ENCODE measurements around the gene GTF3C6. TPM values are rescaled to one million over a fixed set of nuclear protein-coding genes. Genes with fewer than 3 reads are reported as not detected.
A peak's percentile ranks its signal among the peaks of the same experiment; 100 is the strongest.

The GTF3C6 gene
- 57.8 TPM for polyA plus RNA-seq (2012; ENCODE audit: insufficient read length, low read depth)

- TF ChIP-seq REST (IDR thresholded peaks at IDR 0.05; ENCODE audit: insufficient read depth in 1 of 2, low read depth in 2 of 2, low read length in 2 of 2): peak in 1 of 2 experiments; percentile 48; a peak in 1 of 4 replicates
- no peak for TF ChIP-seq SIN3A (IDR thresholded peaks at IDR 0.05; ENCODE audit: borderline replicate concordance, insufficient read depth, low read length)
- peak; percentile 90 for TF ChIP-seq POLR2AphosphoS5 (IDR thresholded peaks at IDR 0.05; ENCODE audit: low read depth, low read length)
- TF ChIP-seq TAF1 (IDR thresholded peaks at IDR 0.05; ENCODE audit: borderline replicate concordance, insufficient read depth, low read length): peak; percentile 94
- peak; percentile 38 for TF ChIP-seq FOXP2 (optimal IDR thresholded peaks at IDR 0.05; ENCODE audit: borderline replicate concordance, extremely low read depth, extremely low read length, insufficient read depth)
These were observed at the start of gene GTF3C6 for GRCh38 chr6:110958329-110959192. GTF3C6 (plus strand) TSS chr6:110958706; CDS start chr6:110958770, 64 bp downstream.

GRCh38 chr6:110930781-110931180 lies 27.7 kb upstream of the GTF3C6 start:
- no peak for TF ChIP-seq POLR2AphosphoS5 (IDR thresholded peaks at IDR 0.05; ENCODE audit: low read depth, low read length)
- no peak for TF ChIP-seq TAF1 (IDR thresholded peaks at IDR 0.05; ENCODE audit: borderline replicate concordance, insufficient read depth, low read length)
- no peak for TF ChIP-seq REST (IDR thresholded peaks at IDR 0.05; ENCODE audit: insufficient read depth in 1 of 2, low read depth in 2 of 2, low read length in 2 of 2)
- no peak for TF ChIP-seq FOXP2 (optimal IDR thresholded peaks at IDR 0.05; ENCODE audit: borderline replicate concordance, extremely low read depth, extremely low read length, insufficient read depth)
- no peak for TF ChIP-seq SIN3A (IDR thresholded peaks at IDR 0.05; ENCODE audit: borderline replicate concordance, insufficient read depth, low read length)

- TF ChIP-seq TAF1 (IDR thresholded peaks at IDR 0.05; ENCODE audit: borderline replicate concordance, insufficient read depth, low read length): no peak
- TF ChIP-seq POLR2AphosphoS5 (IDR thresholded peaks at IDR 0.05; ENCODE audit: low read depth, low read length): no peak
- no peak for TF ChIP-seq REST (IDR thresholded peaks at IDR 0.05; ENCODE audit: insufficient read depth in 1 of 2, low read depth in 2 of 2, low read length in 2 of 2)
- no peak for TF ChIP-seq SIN3A (IDR thresholded peaks at IDR 0.05; ENCODE audit: borderline replicate concordance, insufficient read depth, low read length)
- no peak for TF ChIP-seq FOXP2 (optimal IDR thresholded peaks at IDR 0.05; ENCODE audit: borderline replicate concordance, extremely low read depth, extremely low read length, insufficient read depth)
These were observed 24.6 kb upstream of the GTF3C6 start for GRCh38 chr6:110933912-110934311.

GRCh38 chr6:110934381-110934898 lies 24.1 kb upstream of the GTF3C6 start:
- TF ChIP-seq TAF1 (IDR thresholded peaks at IDR 0.05; ENCODE audit: borderline replicate concordance, insufficient read depth, low read length): no peak
- no peak for TF ChIP-seq SIN3A (IDR thresholded peaks at IDR 0.05; ENCODE audit: borderline replicate concordance, insufficient read depth, low read length)
- no peak for TF ChIP-seq POLR2AphosphoS5 (IDR thresholded peaks at IDR 0.05; ENCODE audit: low read depth, low read length)
- TF ChIP-seq FOXP2 (optimal IDR thresholded peaks at IDR 0.05; ENCODE audit: borderline replicate concordance, extremely low read depth, extremely low read length, insufficient read depth): no peak
- no peak for TF ChIP-seq REST (IDR thresholded peaks at IDR 0.05; ENCODE audit: insufficient read depth in 1 of 2, low read depth in 2 of 2, low read length in 2 of 2)
